IPS-18c (cell line): ENCODE data around the gene HYAL2.
A peak's percentile ranks its signal among the peaks of the same experiment; 100 is the strongest.

Source experiments
- H3K4me3 ChIP-seq: 2 replicates; pipeline ENCODE4 v1.7.0; 2013; ENCODE audit warnings: low read depth, mild to moderate bottlenecking, low read length, moderate library complexity; ENCODE audit not compliant: insufficient read depth
- H3K9me3 ChIP-seq: one replicate; pipeline ENCODE4 v1.6.1; 2013; ENCODE audit warnings: mild to moderate bottlenecking, low read length, moderate library complexity; ENCODE audit not compliant: control insufficient read depth, insufficient read depth

The HYAL2 gene, protein sequence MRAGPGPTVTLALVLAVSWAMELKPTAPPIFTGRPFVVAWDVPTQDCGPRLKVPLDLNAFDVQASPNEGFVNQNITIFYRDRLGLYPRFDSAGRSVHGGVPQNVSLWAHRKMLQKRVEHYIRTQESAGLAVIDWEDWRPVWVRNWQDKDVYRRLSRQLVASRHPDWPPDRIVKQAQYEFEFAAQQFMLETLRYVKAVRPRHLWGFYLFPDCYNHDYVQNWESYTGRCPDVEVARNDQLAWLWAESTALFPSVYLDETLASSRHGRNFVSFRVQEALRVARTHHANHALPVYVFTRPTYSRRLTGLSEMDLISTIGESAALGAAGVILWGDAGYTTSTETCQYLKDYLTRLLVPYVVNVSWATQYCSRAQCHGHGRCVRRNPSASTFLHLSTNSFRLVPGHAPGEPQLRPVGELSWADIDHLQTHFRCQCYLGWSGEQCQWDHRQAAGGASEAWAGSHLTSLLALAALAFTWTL

DNA sequence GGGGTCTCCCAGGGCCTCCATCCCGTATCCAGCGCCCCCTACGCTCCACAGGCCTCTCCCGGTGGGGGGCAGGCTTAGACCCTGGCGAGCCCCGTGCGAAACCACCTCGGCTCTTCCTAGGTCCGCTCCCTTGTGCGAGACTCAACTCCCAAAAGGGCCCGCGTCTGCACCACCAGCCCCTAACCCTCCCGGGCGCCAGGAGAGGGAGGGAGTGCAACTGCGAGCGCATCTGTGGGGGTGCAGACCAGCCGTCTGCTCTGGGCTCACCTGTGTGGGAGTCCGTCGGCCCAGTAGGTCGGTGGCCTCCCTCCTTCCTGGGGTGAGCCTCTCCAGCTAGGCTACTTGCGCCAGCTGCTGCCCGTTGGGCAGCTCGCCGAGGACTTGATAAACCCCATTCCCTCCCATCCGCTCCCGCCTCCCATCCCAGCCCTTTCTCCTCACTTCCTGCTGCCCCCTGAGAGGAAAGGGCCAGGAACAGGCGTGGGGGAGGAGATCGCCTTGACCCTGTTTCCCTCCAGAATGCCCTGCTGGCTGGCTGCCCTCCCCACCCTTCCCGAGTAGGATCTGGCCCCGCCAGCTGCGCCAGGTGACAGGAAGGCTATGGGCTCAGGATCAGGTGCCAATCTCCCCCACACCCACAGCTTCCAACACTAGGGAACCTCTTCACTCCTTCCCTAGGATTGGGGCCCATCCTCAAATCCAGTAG, at the start of gene HYAL2:
HYAL2 (minus strand) TSS at position 360 of the 706 bp plus-strand sequence. CDS start 2,256 bp downstream, outside the sequence.
- Histone ChIP-seq H3K9me3 (no peaks in the 10 kb centered on the region), H3K4me3 (peak within 1 kb of the TSS; percentile 71)

DNA sequence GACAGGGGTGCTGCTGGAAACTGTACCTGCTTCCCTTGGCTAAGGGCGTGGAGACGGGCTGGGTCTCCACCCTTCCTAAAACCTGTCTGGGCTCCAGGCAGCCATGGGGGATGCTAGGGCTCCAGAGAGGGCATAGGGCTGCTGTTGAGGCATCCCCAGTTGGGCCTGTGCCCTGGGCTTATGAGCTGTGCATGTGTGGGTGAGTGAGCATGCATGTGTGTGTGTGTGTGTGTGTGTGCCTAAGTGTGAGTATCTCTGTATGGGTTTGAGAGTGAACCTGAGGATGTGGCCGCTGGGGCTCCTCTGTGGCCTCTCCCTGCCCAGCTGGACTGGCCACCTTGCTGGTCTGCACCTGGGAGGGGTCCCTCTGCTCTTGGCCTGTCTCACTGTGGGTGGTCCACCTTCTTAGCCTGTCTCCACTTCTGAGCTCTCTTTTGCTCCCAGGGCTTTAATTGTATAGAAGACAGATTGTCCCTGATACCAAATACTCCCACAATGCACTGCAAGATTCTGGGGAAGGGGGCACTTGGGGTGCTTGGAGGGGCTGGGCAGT, 48.7 kb upstream of the HYAL2 start:
- Histone ChIP-seq H3K4me3 (no peak overlapping the region), H3K9me3 (no peaks in the 10 kb centered on the region)

DNA sequence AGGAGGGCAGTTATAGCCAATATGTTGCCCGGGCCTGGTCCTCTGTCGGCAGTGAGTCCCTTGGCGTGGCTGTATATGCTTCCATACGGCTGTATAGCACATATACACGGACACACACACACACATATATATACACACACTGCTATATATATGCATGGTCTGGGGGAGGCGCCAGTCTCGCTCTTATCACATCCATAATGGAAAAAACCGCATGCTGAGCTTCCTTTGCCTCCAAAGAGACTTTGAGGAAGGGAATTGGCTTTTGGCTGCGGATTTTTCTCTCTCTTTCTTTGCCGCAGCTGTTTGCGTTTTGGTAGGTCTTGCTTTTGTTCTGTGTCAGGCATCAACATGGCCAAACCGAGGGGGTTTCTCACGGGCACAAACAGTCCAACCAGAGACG, 48.0 kb upstream of the HYAL2 start:
- no peak overlapping the region for H3K4me3 ChIP-seq
- no peaks in the 10 kb centered on the region for H3K9me3 ChIP-seq

DNA sequence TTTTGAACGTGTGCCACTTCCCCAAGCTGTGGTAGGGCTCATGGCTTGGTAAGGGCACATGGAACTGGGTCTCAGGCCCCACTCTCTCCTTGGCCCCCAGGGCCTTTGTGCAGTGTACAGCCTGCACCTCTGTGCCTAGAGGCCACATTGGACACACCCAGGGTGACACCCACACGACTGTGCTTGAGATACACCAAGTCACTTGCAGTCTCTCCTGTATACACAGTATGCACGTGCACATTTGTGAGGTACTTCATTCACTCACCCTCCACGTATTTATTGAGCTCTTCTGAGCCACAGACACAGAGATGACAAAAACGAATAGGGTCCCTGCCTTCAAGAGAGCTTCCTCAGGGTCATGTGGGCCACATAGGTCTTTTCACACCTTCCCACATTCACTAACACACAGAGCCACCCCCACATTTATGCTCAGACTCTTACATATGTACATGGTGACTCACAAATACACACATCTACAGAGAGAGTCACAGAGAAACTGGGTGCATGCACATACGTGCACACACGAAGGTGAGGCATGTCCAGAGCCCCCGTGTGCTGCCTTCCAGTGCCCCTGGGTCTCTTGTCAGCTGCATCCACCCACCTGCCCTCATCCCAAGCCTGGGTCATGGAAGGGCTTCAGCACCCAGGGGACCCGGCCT, 46.6 kb upstream of the HYAL2 start:
- Histone ChIP-seq H3K9me3 (no peaks in the 10 kb centered on the region), H3K4me3 (no peak overlapping the region)

DNA sequence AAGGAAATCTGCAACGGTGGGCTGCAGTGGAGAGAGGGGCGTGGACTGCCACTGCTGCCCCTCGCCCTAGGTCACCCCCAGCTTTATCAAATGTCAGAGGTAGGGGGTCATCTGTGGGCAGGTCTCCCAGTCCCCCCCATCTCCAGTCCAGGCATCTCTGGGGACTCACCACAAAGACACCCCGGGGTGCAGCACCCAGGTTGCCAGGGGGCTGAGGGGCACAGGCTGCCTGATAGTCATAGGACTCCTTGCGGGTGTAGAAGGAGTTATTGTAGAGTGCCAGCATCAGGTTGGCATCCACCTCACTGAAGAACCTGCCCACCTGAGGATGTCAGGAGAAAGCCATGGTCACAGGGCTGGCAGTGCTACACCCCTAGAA, 43.3 kb upstream of the HYAL2 start:
- Histone ChIP-seq H3K4me3 (peak overlapping the region; percentile 63), H3K9me3 (no peaks in the 10 kb centered on the region)

DNA sequence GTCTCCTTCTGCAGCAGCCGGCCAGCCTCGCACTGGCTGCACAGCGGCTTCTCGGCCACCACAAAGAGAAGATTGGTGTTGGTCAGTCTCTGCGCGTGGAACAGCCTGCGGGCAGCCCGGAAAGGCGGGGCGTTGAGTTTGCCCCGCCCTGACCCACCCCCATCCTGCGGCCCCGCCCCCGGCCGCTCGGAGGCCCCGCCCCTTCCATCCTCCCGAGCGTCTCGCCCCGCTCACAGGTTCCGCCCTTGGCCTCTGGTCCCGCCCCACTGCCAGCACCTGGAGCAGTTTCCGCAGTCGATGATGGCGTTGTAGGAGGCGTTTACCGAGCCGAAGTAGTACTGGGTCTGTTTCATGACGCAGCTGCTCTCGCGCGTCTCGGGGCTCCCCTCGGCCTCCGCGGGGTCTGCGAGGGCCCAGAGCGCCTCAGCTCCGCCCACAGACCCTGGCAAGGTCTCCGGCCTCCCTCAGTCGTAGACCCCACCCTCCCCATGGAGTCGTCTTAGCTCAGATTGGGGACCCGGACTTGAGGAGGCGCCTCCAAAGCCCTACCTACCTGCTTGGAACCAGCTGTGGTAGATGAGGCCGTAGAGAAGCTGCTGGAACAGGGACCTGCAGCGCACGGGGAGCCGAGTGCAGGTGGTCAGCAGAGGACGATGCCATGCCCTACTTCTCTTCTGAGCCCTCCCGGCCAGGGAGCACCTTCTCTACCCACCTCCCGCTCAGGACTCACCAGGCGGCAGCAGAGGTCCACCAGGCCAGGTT, 42.7 kb upstream of the HYAL2 start:
- no peaks in the 10 kb centered on the region for H3K9me3 ChIP-seq
- H3K4me3 ChIP-seq = peak overlapping the region; percentile 63

DNA sequence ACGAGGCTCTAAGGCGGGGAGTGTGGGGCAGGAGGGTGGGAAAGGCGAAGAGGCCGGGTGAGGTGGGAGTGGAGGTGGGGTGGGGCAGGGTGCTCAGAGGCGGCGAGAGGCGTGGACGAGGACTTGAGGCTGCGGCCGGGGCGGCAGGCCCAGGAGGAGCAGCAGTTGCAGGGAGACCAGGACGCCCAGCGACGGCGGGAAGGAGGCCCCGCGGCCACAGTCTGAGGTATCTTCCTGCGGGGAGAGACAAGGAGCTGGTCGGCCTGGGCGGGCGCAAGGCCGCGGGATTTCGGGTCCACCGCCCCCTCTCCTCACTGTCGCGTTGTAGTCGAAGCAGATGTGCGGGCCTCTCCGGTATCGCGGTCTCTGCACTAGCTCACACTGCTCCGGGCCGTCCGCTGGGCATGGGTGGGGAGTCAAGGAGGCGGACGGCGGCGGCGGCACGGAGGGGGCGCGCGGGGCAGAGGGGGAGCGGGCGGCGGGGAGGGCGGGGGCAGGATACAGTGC, 42.1 kb upstream of the HYAL2 start:
- Histone ChIP-seq H3K4me3 (peak overlapping the region; percentile 63), H3K9me3 (no peaks in the 10 kb centered on the region)

DNA sequence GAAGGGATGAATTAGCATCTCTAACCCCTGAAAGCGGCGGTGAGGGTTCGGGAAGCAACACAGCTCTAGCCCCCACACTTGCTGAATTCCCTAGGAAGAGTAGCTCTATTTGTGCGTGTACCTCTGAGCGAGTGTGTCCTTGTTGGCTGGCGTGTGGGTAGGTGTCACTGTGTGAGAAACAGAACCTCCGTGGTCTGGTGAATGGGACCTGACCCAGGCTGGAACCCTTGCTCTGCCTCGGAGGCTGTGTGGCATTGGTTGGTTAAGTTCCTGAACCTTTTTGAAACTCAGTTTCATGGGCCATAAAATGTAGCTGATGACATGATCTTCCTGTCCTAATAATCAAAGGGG, 37.2 kb upstream of the HYAL2 start:
- Histone ChIP-seq H3K4me3 (peak overlapping the region; percentile 35), H3K9me3 (peaks cover 2% of the 10 kb centered on the region)

DNA sequence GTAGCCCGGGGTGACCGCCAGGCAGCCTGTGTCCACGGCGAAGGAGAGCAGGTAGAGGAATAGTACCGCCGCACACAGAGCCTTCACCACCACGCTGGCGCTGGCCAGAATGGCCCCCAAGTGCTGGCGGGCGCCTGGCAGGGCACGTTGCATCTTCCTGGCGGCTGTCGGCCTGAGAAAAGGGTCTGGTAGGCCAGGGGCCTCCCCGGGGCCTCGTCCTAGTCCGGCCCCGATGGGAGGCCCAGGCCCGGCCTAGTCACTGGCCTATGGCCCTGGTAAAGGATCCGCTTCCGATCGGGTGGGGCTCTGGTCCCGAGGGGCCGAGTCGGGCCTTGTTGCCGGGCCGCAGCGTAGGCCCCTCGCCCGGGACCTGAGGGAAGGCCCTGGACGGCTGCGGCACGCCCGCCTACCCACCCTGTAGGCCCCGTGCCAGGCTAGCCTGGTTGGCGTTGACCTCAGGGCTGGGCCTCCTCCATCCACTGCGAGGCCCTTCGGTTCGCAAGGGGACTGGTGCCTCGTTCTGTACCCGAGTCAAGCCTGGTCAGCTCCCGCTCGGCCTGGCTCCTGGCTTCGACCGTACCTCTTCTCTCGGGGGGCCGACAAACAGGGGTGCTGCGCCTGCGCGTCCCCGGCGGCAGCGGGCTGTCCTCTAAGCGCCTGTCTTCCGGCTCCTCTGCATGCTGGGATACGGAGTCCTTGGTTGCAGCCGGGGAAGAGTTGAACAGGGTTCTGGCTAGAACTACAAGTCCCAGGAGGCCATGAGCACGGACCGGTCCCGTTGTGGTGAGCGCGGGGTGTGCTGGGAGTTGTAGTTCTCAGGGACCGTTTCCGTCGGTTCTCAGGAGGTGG, 36.6 kb upstream of the HYAL2 start, which contains the start of gene TMEM115:
TMEM115 (minus strand) TSS at position 611 of the 849 bp plus-strand sequence; CDS start at position 153, 458 bp downstream.
- H3K4me3 ChIP-seq = peak within 1 kb of the TSS; percentile 84
- H3K9me3 ChIP-seq = peaks cover 2% of the 10 kb centered on the region

DNA sequence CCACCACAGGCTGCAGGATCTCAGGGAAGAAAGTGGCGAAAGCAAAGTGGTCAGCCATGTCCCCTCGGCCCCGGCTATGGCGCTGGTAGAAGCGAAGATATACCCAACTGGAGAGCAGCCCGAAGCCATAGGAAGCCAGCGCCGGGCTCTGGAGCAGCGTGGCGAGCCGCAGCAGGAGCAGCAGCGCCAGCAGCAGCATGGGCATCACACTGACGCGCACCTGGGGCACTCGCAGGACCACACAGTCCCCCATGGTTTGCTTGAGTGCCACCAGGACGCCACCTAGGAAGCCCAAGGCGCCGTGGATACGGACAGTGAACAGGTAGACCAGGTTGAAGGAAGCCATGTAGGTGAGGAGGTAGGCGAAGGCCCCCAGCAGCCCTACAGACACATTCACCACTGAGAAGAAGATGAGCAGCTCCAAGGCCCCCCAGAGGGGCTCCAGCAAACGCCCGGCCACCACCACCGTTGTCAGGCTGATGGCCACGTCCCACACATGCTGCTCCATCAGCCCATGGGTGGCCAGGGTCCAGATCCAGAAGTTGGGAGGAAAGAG, 35.9 kb upstream of the HYAL2 start:
- peaks cover 2% of the 10 kb centered on the region for H3K9me3 ChIP-seq
- peak overlapping the region; percentile 84 for H3K4me3 ChIP-seq

DNA sequence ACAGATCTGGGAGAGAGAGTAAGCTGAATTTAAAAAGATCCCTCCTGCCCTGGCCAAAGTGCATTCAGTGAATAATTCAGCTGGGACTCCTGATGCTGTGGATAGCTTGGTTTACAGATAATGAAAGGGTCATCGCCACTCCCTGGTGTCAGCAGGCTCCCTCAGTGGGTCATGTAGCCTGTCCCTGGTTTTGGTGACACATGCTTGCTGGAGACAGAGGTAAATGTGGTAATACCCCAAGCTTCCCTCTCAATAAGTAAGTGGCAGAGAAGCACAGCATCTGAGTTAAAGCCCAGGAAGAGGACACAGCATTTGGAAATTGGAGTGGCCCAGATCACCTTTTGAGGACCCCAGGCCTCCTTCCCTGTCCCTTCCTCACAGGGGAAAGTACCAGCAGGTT, 34.9 kb upstream of the HYAL2 start:
- peak overlapping the region; percentile 84; the same call in 1 of the 2 replicates for H3K4me3 ChIP-seq
- peaks cover 2% of the 10 kb centered on the region for H3K9me3 ChIP-seq

DNA sequence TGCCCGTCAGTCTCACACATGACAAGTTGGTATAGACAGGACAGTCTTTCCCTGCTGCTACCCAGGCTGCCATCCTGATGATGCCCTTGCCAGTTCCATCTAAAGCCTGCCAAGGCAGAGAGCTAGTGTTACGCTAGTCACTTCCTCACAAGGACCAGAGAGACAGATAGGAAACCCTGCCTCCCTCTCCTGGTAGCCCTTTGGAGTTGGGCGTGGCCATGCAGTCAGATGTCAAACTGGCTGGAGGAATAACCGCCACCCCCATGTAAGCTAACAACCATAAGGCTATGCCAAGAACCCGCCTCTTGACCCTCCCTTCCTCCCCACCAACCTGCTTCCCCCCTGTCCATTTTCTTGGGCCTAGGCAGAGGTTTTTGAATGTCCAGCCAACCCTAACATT, 34.0 kb upstream of the HYAL2 start:
- peaks cover 2% of the 10 kb centered on the region for H3K9me3 ChIP-seq
- no peak overlapping the region for H3K4me3 ChIP-seq

DNA sequence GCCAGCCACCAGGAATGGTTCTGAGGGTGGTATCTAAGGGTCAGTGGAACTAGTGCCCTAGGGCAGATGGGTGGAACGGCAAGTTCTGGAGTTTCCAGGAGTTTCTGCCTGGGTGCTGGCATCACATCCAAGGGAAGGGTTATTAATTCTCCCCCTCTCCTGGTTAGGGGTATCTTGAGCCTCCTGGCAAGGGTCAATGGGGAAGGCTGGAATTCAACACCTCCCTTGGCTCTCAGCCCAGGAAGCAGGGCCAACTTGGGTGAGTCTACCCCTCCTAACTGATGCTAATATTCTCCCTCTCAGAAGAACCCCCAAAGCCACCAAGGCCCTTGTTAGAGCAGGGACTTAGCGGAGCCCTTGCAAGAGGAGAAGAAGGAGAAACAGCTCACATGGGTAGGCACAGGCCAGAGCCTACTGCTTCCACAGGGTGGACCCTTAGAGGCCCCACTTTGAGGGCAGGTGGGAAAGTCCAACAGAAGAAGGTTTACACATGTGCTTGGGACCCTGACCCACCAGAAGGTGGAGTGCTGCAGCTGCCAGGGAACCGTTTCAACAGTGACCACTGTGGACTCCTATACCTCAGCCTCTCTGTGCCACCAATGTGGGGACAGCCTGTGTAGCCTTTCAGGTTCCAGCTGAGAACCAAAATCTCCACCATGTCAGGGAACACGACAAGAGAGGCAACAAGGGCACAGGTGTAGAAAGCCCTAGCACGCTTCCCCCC, 33.4 kb upstream of the HYAL2 start:
- no peak overlapping the region for H3K4me3 ChIP-seq
- peaks cover 2% of the 10 kb centered on the region for H3K9me3 ChIP-seq

DNA sequence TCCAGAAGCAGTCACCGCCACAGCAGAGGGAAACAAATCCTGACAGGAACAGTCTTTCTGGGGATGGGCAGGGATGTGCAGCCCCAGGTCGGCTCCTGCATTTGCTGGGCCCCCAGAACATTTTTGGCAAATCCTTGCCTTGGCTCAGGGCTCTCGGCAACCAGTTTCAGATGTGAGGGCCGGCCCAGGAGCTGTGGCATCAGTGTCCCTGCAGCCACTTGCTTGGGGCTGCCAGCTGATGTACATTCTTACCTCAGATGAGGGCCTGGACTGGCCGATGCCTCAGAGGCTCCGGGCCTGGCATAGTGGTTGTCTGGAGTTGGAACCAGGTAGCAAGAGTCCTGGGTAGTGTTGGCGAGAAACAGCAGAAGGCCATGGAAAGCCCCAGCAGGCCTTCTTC, 32.3 kb upstream of the HYAL2 start:
- no peak overlapping the region for H3K4me3 ChIP-seq
- H3K9me3 ChIP-seq = peaks cover 2% of the 10 kb centered on the region

DNA sequence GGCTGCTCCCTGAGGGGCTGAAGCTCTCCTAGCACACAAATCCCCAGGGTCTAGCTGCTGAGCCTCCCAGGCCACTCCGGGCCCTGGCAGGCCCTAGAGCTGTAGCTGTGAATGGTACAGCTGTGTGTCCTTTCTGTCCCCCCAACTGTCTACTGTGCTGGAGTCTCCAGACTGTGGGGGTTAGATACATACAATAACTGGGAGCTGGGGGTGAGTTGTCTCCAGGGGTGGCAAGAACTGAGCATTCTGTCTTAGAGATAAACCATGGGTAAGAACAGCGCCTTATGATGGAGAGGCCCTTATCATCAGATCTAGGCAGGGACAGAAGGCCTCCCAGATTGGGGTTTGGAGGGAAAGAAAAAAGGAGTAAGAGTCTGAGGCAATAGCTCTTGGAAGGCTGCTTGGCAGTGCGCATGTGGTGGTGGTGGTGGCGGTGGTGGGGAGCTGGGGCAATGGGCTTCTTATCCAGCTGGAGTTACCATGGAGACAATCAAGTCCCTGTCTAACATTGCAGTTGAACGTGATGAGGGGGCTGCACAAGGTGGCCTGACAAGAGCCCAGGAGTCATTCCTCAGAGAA, 31.7 kb upstream of the HYAL2 start:
- Histone ChIP-seq H3K4me3 (no peak overlapping the region), H3K9me3 (peaks cover 2% of the 10 kb centered on the region)
